Stimulated activated CD8-positive, alpha-beta memory T cell treated with anti-CD3 and anti-CD28 coated beads, Interleukin-12 subunit alpha, Interleukin-12 subunit beta, amount 100 ng/mL, for 24 hours (primary cell): ENCODE data around the gene LORICRIN.

ENCODE experiments used
- DNase-seq: peaks from one replicate; pipeline ENCODE4 v3.0.0-alpha.2; 2020; ENCODE audit errors: extremely low read depth

LORICRIN gene

DNA sequence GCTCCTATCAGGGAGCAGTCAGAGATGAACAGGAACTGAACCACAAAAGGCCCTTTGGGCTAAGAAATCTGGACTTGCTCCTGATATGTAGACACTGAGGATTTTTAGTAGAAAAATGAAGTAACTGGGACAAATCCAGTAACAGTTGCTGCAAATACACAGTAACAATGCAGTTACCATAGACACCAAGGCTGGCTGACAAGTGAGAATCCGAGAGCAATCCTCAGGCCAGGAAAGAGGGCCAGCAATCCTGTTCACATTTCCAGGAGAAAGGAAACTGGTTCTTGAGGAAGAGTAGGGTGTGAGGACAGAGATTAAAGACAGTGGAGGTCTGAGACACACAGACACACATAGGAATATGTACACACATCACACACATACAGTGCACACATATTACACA, 9.3 kb upstream of the LORICRIN start:
- no peak for DNase-seq

DNA sequence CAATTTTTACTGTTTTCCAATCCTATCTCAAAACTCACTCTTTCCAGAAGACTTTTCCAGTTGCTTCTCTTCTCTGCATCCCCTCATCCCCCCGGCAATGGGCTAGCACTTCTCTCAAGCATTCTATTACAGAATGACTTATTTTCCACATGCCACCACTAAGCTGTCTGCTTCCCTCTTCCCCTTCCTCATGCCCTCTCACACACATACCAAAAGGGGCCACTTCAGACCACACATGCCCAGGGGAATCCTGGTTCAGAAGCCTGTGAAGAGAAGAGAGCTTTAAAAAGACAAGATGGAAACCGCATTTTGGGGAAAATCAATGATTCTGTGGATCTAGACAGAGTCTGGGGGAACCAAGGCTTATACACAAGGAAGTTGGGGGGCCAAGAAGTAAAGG, 8.4 kb upstream of the LORICRIN start:
- no peak for DNase-seq

DNA sequence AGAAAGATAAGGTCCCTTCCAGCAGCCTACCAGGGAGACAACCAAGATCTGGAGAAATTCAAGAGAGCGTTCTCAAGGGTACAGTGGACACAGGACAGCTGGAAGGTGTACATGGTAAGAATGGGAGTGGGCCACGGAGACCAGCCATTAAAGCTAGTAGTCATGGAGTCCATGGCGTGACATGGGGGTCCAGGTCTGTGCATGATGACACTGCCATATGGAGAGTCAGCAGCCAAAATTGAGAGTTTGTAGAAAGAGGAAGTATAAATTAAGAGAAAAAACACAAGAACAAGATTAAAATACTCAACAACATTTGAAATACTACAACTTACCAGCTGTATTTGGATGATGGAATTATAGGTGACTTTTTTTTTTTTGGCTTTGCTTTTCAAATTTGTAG, 7.9 kb upstream of the LORICRIN start:
- no peak for DNase-seq

DNA sequence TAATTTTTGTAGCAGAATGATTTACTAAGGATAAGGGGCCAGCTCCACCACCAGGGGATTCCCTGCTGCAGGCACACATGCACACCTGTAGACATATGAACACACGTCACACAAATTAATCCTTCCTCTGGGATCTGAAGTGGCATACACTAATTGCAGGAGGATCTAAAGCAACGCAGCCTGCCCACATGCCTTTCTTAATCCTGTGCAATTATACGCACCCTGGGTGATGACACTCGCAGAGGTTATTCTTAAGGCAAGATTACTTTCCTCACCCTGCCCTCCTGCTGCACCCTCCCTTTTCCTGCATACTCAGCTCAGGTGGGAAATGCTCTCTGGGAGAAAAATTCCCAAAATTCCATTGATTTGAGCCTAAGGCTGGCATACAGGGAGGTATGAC, 7.5 kb upstream of the LORICRIN start:
- no peak for DNase-seq

DNA sequence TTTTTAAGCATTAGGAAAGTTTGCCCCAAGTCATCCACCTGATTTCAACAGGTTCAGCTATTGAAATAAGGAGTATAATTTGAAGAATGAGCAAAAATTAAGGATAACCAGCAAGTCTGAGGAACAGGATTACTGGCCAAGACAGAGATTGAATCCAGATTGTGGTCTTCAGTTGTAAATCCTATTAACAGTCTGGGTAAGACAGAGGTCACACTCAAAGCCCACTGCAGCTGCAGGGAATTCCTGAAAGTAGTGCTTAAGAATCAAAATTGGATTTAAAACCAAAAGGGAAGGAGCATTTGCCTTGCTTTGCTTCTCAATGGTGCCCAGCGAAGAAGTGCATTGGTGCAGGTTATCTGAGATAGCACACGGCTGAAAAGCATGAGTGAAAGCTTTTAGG, 6.4 kb upstream of the LORICRIN start:
- DNase-seq, result no peak

DNA sequence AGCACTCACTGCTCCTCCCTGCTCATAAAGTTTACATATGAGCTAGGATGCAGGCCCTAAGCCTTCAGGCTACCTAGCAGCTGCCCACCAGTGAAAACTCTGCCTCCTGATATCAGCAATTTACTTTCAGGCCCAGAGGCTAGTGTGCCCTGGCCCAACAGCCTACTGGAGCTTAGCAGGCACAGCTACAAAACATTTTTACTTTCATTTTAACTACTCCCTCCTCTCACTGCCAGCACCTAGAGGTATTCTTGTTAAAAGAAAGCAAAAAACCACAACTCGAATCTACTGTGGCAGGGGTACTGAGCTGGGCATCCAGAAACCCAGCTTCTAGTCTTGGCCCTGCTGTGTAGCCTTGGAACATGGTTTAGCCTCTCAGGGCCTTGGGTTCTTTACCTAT, 5.8 kb upstream of the LORICRIN start:
- DNase-seq, result no peak

DNA sequence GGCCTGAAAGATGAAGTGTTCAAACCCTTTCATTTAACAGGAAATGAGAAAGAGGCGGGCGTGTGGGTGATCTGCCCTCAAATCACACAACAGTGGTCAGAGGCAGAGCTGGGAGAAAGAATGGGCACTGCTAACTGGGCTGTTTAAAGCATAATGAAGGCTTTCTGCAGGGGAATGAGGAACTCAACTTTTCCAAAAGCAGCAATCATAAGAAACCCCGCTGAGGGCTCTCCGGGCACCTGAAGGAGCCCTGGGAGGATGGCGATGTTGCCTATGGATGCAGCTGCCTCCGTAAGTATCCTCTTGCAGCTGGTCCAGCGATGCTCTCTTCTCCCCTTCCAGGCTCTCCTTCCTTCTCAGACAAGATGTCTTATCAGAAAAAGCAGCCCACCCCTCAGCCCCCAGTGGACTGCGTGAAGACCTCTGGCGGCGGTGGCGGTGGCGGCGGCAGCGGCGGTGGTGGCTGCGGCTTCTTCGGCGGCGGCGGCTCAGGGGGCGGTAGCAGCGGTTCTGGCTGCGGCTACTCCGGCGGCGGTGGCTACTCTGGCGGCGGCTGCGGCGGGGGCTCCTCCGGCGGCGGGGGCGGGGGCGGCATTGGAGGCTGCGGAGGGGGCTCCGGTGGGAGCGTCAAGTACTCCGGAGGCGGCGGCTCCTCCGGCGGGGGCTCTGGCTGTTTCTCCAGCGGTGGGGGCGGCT, 1.2 kb downstream of the LORICRIN start:
- no peak for DNase-seq

DNA sequence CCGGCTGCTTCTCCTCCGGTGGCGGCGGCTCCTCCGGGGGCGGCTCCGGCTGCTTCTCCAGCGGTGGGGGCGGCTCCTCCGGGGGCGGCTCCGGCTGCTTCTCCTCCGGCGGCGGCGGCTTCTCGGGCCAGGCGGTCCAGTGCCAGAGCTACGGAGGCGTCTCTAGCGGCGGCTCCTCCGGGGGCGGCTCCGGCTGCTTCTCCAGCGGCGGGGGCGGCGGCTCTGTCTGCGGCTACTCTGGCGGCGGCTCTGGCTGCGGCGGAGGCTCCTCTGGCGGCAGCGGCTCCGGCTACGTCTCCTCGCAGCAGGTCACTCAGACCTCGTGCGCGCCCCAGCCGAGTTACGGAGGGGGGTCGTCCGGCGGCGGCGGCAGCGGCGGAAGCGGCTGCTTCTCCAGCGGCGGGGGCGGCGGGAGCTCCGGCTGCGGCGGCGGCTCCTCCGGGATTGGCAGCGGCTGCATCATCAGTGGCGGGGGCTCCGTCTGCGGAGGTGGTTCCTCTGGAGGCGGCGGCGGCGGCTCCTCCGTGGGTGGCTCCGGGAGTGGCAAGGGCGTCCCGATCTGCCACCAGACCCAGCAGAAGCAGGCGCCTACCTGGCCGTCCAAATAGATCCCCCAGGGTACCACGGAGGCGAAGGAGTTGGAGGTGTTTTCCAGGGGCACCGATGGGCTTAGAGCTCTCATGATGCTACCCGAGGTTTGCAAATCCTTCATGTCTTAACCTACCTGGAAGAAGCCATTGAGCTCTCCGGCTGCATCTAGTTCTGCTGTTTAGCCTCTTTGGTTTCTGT, 2.0 kb downstream of the LORICRIN start:
- DNase-seq, result no peak

DNA sequence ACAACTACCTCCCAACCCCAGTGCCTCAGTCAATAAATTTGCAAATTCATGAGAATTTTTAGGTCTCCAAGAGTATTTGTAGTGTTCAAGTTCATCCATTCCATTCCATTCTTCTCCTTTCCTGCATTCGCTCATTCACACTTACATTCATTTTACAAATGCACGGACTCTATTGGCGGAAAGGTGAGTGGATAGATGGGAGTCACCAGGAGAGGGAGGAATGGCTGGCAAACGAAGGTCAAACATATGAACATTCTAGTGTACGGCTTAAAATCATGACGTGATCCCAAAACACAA, 2.5 kb downstream of the LORICRIN start:
- no peak for DNase-seq

DNA sequence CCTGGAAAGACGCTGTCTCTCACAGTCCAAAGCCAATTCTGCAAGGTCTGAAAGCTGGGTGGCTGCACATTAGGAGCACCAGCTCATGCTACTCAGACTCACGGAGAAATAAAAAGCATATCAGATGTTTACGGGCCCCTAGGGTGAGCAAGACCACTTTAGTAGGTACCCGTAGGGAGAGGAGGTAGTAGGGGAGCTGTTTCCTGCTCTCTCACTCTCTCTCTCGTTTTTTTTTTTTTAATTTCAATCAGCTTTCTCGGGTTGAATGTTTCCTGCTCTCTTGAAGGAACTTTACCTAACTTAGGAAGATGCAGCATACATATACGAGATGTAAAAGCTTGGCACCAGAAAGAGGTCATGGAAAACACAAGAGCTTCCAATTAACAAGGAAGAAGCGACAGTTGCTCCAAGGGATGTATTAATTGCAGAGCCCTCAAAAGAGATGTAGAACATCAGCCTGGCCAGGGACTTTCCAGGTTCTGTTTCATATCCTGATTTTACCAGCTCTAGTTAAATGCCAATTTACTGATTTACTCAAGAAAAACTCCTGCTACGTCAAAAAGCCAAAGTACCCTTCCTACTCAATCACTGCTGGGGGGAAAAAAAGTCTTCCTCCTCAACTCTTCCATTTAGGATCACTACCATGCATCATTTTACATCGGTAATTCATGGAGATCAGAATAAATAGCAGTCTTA, 3.1 kb downstream of the LORICRIN start:
- no peak for DNase-seq

DNA sequence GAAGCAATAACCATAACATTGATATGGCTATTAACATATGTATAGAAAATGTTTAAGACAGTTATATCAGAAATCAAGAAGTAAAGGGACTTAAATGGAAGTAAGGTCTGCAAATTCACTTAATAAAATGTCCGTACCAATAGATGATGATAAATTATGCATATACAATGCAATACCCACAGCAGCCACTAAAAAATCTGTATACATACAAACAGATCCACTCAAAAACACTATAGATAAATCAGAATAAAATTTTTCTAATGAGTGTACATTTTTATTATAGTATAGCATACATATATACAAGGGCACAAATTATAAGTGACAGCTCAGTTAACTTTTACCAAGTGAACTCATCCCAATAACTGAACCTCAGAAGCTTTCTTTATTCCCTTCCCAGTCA, 6.0 kb downstream of the LORICRIN start:
- DNase-seq, result no peak

DNA sequence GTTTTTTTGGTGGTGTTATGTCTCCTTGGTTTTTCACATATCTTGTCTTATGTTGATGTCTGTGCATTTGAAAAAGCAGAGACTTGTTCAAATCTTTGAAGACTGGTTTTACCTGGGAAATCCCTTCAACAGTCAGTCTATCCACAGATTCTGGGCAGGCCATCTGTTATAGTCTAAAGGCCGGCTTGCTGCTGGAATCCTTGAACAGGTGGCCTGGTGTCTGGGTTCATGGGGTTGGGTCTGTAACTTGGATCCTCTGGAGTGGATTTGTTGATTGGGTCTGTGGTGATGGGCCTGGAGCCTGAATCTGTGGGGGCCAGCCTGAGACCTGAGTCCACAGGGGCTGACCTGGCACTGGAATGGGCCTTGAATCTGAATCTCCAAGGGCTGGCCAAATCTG, 12.2 kb downstream of the LORICRIN start:
- DNase-seq, result no peak

DNA sequence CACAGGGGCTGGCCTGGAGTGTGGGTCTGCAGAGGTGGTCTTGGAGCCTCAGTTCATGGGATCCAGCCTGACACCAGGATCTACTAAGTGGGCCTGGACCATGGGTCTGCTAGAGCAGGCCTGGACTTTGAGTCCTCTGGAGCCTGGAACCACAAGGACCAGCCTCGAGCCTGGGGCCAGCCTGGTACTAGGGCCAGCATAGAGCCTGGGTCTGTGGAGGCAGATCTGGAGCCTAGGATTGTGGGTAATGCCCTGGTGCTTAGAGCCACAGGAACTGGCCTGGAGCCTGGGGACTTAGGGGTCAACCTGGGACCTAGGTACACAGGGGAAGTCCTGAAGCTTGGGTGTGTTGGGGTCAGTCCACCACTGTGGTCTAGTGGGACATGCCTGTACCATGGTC, 12.7 kb downstream of the LORICRIN start:
- DNase-seq, result no peak

DNA sequence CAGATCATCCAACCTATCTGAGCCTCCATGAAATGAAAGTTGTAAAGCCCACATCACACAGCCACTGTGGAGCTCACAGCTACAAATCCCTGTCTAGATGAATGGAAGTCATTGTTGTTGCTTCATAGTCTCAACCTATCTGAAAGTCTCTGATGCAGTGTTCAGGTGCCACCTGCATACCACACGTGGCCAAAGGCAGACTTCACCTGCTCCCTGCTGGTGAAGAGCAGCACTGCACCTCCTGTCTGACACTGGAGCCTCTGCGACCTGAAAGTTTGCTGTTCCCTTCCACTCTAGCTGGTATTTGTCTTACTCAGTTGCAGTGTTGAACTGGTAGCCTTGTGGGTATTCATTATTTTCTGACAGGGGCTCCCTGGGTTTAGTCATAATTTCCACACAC, 18.4 kb downstream of the LORICRIN start:
- DNase-seq, result no peak

DNA sequence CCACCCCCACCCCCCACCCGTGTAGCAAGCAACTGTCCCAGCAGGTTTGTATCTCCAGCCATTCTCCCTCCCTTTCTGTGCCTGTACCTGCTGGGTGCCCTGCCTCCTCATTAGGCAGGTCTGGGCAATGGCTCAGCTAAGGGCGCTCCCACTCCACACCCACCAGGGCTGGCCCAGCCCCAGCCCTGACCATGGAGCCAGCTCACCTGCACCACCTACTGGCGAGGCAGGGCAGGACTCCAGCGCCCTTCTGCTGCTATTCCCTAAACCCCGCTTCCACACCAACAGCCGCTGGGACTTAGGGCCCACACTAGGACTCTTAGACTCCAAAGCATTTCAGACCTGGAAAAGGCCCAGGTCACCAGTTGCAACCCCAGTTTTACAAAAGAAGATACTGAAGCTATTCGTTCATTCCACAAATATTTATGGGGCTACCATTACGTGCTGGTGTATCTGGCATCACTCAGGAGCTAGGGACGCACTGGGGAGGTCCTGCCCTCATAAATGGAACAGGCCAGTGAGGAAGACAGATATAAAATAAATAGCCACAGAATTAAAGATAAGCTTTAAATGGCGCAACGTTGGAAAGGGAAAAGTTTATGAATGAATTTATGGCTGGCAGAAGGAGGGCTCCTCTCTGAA, 29.3 kb downstream of the LORICRIN start:
- DNase-seq, result no peak

DNA sequence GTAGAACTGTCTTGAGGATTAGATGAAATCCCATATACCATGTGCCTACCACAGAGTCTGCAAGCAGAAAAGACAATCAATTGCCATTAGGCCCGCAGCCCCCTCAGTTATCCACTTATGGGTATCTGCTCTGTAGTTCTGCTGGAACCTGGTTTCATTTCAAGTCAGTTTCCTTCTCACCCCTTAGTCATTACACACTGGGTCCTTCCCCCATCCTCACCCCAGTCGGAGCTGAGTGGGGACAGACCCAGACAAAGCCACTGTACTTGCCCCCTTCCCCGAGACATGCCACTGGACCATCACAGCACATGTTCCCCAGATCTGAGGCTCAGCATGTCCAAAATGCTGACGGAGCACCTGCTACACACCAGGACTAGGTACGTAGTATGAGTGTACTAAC, 32.0 kb downstream of the LORICRIN start:
- no peak for DNase-seq

DNA sequence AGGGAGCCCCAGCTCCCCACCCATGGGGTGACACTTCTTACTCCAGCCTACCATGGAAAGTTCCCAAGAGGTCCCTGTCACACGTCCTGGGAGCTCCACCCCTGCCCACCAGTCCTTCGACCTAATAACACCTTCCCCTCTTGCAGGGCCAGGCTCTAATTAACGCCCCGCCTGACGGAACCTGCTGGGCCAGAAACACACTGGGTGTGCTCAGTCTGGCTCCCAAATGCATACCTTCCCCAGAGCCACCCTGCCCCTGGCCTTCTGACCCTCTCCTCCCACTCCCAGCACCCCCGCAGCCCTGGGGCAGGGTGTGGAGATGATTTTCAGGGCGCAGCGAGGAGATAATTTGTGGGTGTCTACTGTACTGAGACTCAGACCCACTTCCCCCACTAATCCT, 32.7 kb downstream of the LORICRIN start:
- DNase-seq, result no peak

DNA sequence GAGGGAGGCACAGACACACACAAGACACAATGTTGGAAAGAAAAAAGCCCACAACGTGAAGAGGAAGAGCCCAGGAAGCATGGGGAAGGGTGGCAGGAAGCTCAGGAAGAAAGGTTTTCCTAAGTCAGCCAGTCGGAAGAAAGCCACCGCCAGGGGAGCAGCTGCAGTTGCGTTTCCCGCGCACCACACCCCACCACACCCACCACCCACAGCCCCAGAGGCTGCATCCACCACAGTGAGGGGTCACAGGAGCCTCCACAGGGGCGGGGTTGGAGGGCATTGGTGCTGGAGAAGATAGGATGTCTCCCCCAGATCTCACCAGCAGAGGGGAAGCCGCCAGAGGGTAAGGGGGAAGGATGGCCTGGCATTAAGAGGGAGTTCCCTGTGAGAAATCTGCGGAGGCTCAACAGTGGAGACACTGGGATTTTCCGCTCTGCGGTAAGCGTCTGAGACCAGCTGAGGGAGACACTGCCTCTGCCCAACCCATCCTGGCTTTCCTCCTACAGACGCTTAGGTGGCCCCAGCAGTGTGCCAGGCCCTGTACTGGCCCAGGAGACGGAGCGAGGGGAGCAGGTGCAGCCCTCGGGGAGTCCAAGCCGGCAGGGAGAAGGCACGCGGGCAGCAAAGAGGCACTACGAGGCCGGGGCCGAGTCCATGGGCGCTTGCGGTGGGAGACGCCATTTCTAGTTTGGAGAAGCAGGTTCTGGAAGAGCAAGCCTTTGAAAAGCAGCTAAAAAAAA, 33.4 kb downstream of the LORICRIN start:
- no peak for DNase-seq

DNA sequence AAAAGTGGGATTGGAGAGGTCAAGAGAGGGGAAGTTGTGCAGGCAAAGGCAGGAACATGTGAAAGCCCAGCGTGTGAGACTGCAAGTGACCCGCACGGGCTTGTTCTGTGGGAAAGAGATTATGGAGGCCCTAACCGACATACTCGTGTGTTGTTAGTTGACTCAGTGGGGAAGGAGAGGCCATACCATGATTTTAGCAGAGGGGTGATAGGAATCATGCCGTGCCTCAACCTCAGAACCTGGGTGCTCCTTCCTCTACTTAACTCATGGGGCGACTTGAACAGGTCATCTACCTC, 33.9 kb downstream of the LORICRIN start:
- no peak for DNase-seq

DNA sequence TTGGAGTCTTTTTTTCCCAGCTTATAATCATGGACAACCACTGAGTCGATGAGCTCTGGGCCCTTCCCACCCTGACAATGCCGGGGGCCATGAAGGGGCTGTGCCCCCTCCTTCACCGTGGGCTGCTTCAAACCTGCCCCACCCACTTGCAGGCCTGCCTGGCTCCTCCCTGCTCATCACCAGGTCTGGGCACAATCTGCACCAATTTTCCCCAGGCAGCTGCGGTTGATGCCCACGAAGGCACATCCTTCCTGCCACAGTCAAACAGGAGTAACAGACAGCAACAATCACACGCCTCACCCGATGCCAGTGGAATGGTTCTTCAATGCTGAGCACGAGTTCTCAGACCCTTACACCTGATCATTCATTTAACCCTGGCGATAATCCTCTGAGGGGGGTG, 34.4 kb downstream of the LORICRIN start:
- no peak for DNase-seq

DNA sequence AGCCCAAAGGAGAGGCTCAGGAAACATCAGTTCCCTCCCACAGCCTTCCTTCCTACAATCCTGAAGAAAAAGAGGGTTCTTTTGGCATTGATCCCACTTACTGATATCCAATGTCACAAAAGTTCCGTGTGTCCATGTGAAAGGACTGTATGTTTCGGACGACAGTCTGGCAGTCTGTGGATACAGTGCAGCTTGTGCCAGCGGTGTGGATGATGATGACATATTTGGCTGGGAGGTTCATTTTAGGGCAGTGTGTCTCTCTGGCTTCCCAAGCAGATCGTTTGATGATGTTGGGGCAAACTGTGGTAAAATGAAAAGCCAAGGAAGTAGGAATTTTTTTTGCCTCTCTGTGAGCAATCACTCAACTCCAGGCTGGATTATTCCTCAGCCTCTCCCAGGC, 42.8 kb downstream of the LORICRIN start:
- DNase-seq, result no peak

DNA sequence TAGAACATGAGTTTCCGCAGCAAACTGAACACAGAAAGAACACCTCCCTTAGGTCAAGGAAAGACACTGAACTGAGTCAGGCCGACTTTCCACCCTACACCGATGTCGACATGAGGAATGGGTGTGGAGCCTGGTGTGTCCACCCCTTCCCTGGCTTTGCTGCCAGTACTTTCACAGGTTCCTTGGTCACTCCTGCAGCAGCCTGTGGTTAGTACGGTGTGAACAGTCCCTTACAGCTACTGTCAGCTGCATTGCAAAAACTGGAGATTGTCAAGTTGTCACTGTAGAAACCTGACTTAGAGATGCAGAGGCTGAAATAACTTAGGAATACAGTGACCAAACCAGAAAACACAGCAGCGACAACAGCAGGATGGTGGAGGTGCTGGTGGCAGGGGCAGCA, 46.2 kb downstream of the LORICRIN start:
- DNase-seq, result no peak
